Astrocyte of the cerebellum (primary cell): ENCODE measurements around the gene FAM156A.
A peak's percentile ranks its signal among the peaks of the same experiment; 100 is the strongest.
"Not testable (repeated sequence)": the region's sequence is repeated elsewhere in the genome, so short reads cannot be mapped to it uniquely, and the experiment has no call there.

ENCODE experiments used
- DNase-seq: peaks from one replicate; pipeline ENCODE4 v3.0.0-alpha.2; 2011; ENCODE audit warnings: low read depth
- H3K4me3 ChIP-seq: 2 replicates; pipeline ENCODE4 v1.5.1; 2011; ENCODE audit warnings: mild to moderate bottlenecking, low read depth, low read length, moderate library complexity
- in situ Hi-C: cut with HindIII; loops from 2 replicates; pipeline ENCODE4 v1.10.0; 2017; ENCODE audit warnings: low sequenced_read_pairs
- TF ChIP-seq, protein P1 (sequence below): IDR thresholded peaks from 2 replicates; pipeline ENCODE4 v1.5.1; 2012; ENCODE audit warnings: low read length, low read depth, moderate library complexity, mild to moderate bottlenecking; ENCODE audit errors: missing control alignments

The FAM156A gene

DNA sequence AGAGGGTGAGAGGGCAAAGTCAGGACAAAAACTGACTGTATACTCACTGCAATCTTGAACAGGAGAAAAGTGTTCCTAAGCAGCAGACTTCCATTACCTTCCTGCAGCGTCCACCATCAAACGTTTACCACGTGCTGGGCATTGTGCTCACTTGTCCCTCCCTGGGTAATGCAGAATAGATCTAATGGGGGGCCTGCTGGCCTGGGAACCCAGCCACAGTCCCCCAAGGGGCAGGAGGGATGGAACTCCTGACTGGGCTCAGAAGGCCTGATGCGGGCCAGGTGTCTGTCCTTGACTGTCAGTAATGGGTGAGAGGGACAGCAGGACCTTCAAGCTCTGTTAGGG is 37.6 kb upstream of the FAM156A start:
- peak overlapping the region; percentile 55 for H3K4me3 ChIP-seq
- in situ Hi-C loops: no loop called here
- TF ChIP-seq, protein P1, sequence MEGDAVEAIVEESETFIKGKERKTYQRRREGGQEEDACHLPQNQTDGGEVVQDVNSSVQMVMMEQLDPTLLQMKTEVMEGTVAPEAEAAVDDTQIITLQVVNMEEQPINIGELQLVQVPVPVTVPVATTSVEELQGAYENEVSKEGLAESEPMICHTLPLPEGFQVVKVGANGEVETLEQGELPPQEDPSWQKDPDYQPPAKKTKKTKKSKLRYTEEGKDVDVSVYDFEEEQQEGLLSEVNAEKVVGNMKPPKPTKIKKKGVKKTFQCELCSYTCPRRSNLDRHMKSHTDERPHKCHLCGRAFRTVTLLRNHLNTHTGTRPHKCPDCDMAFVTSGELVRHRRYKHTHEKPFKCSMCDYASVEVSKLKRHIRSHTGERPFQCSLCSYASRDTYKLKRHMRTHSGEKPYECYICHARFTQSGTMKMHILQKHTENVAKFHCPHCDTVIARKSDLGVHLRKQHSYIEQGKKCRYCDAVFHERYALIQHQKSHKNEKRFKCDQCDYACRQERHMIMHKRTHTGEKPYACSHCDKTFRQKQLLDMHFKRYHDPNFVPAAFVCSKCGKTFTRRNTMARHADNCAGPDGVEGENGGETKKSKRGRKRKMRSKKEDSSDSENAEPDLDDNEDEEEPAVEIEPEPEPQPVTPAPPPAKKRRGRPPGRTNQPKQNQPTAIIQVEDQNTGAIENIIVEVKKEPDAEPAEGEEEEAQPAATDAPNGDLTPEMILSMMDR: no peak
- DNase-seq: no peak

DNA sequence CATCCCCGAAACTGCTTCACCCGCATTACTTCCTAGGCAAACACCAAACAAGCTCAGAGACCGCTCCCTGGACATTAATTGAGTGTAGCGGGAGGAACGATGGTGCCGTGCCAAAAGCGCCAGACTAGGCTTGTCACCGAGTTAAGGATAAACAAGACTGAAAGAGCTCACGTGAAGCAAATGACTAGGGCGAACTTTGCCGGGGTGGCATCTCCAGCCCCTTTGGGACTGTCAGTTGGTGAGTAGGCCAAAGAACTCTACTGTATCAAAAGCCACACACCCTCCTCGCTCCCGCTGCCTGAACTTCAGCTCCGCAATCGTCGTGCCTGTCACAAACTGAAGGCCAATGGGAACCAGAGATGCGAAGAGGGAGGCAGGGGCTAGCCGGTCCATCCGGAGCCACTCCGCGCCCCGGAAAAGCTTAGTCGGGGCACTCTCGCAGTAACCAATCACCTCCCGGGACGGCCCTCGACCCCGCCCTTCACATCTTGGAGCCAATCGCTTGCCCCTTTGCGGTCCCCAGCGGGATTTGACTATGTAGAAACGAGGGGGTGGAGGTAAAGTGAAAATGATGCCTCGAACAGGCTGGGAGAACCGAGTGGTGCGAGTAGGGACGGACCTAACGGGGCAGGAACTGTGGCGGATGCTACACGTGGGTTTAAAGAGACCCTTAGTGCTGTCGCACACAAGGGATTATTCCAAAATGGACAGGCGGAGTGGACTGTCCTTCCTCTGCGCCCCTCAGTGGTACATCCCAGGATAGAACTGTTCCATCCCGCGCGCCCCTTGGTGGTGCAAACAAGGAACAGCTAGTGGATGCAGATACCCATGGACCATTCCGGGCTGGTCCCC is 37.0 kb upstream of the FAM156A start:
- TF ChIP-seq, protein P1: peak; percentile 71
- H3K4me3 ChIP-seq: peak overlapping the region; percentile 55
- peak; percentile 85 for DNase-seq
- in situ Hi-C loops: no loop called here

DNA sequence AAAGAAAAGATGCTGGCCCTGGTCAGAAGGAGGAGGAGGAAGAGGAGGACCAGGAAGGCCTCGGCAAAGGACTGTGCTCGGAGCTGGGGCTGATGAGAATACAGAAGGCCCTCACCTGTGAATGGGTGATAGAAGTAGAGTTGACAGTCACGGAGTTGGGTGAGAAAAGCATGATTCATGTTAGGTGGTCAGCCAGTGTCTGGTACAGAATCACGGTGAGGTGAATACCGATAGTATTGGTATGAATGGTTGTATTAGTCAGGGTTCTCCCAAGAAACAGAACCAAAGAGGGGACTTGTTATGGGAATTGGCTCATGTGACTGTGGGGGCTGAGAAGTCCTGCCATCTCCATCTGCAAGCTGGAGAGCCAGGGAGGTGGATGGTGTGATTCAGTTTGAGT is 32.5 kb upstream of the FAM156A start:
- TF ChIP-seq, protein P1: no peak
- no peak for DNase-seq
- H3K4me3 ChIP-seq: no peak overlapping the region
- in situ Hi-C loops: no loop called here

DNA sequence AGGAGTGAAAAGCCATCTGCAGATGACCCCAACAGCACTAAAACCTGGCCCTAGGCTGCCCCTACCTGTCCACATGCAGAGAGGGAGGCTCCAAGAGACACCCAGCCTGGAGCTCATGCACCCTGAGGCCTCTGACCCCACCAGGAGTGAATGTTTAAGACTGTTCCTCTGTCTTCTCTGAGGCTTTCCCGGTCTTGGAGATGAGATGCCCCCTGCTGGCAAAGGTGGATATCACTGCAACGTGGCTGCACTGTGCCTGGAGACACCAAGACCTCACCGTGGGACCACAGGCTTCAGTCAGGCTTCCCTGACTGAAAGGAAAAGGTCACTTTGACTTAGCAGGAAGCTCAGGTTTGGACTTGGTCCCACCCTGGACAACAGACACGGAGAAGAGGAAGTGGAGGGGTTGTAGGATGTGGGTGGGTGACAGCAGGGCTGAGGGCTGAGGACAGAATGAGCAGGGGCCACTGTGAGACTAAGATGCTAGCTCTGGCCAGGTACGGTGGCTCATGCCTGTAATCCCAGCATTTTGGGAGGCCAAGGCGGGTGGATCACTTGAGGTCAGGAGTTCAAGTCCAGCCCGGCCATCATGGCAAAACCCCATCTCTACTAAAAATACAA is 31.8 kb upstream of the FAM156A start:
- H3K4me3 ChIP-seq, in situ Hi-C loops: not testable (repeated sequence)
- DNase-seq: peak; percentile 28
- TF ChIP-seq, protein P1: peak; percentile 56

DNA sequence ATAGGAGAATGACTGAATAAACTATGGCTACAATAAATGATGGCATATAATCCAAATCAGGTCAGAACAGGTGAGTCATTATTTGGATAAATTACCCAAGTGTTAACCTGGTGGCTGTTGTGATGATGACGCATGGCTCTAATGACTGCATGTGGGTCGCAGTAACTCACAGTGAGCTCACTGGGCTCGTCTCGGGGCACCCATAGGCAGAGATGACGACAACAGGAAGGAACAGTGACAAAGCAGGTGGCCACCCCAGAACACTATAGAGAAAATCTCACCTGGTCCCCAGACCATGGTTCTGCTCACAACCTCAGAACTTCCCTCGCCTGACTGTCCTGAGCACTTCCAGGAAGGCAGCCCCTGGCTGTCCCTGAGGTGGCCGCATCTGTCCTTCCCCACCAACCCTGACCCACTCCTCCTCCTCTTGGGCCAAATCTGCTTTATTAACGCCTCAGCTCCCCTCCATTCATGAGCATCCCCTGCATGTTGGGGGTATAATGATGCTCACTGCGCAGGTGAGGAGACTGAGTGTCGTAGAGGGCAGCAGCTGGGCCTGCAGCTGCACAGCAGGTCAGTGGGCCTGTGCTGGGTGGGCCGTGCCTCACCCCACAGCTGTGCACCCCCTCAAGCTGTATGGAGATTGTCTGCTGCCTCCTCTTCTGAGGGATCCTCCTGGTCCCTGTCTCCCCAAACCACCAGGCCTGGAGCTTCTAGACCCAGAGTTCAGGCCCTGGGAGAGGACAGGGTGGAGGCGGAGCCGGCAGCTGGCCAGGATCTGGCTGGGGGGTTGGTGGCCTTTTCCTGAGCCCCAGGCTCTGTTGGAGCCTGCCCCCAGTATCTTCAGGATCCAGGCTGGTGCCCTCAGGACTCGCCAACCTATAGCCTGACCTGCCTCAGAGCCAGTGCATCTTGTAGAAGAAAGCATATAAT is 30.9 kb upstream of the FAM156A start:
- in situ Hi-C loops: no loop called here
- no peak for DNase-seq
- TF ChIP-seq, protein P1: no peak
- no peak overlapping the region for H3K4me3 ChIP-seq

DNA sequence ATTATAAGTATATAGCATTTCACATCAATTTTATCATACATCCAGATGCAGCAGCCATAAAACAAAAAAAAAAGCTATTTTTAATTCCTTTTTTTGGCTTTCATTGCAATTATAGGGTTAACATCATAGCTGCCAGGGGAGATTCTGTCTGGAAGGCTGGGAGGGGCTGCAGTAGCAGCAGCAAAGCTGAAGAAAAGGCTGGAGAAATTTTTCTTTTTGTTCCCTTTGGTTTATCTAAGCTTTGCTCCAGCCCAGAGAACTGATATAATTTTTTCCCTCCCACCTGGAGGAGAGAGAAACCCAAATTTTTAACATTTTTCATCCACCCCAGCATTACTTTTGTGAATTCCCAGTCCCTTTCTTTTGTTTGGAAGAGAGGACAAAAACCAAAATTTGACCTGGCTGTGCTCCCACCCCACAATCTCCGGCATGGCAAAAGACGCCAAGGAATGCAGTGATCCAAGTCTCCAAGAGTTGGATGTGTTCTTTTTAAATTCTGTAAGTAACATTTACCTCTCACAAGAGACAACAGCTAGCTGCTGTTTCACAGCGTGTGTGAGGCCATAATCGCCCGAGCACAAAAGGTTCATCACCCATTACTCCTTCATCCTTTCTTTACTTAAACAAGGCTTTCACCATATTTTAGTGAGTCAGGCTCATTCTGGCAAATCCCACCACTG is 25.1 kb upstream of the FAM156A start:
- TF ChIP-seq, protein P1: no peak
- DNase-seq: peak; percentile 45
- in situ Hi-C loops: no loop called here
- peak overlapping the region; percentile 13 for H3K4me3 ChIP-seq
